Fibroblast of lung (primary cell): ENCODE data around the gene HOOK1. TPM values are rescaled to one million over a fixed set of nuclear protein-coding genes. Genes with fewer than 3 reads are reported as not detected.

ENCODE experiments used
- DNase-seq, 2 donors: peaks; one replicate each; pipeline versions ENCODE4 v3.0.0 to v3.0.0-alpha.2; 2010; ENCODE audit warnings: low read depth in 2 of 2
- H2AFZ ChIP-seq: 2 replicates; pipeline ENCODE4 v1.5.1; 2012; ENCODE audit warnings: low read length, control low read depth, inconsistent platforms
- H3K27ac ChIP-seq: 2 replicates; pipeline ENCODE4 v1.5.1; 2011; ENCODE audit warnings: low read length, control low read depth; ENCODE audit not compliant: insufficient read depth
- H3K27me3 ChIP-seq: 2 replicates; pipeline ENCODE4 v1.5.1; 2011; ENCODE audit warnings: mild to moderate bottlenecking, low read length; ENCODE audit not compliant: control insufficient read depth, insufficient read depth
- H3K36me3 ChIP-seq: 2 replicates; pipeline ENCODE4 v1.5.1; 2011; ENCODE audit warnings: low read length; ENCODE audit not compliant: control insufficient read depth, insufficient read depth
- H3K4me1 ChIP-seq: 2 replicates; pipeline ENCODE4 v1.5.1; 2011; ENCODE audit warnings: low read length; ENCODE audit not compliant: control insufficient read depth, insufficient read depth; ENCODE audit errors: extremely low read depth
- H3K4me2 ChIP-seq: 2 replicates; pipeline ENCODE4 v1.5.1; 2011; ENCODE audit warnings: low read length, control low read depth; ENCODE audit not compliant: insufficient read depth; ENCODE audit errors: extremely low read depth
- H3K4me3 ChIP-seq, 4 experiments: fragments of 200-600 bp in 1 of 4; sonication (generic) in 1 of 4; replicated peaks in 1 of 4; 2 replicates each; pipeline ENCODE4 v1.5.1; 2011 to 2016; ENCODE audit warnings: low read length in 4 of 4, low read depth in 3 of 4, mild to moderate bottlenecking in 3 of 4, control low read depth in 2 of 4, inconsistent platforms in 1 of 4, mixed read lengths in 1 of 4; ENCODE audit not compliant: insufficient read depth in 1 of 4; ENCODE audit errors: control extremely low read depth in 1 of 4
- H3K79me2 ChIP-seq: 2 replicates; pipeline ENCODE4 v1.5.1; 2012; ENCODE audit warnings: mild to moderate bottlenecking, low read length, inconsistent platforms; ENCODE audit not compliant: control insufficient read depth, insufficient read depth
- H3K9ac ChIP-seq: 2 replicates; pipeline ENCODE4 v1.5.1; 2011; ENCODE audit warnings: mild to moderate bottlenecking, low read length, control low read depth; ENCODE audit not compliant: insufficient read depth
- H3K9me3 ChIP-seq: 2 replicates; pipeline ENCODE4 v1.5.1; 2012; ENCODE audit warnings: low read depth, low read length; ENCODE audit not compliant: control insufficient read depth, insufficient read depth
- H4K20me1 ChIP-seq: 2 replicates; pipeline ENCODE4 v1.5.1; 2011; ENCODE audit warnings: low read length; ENCODE audit not compliant: control insufficient read depth, insufficient read depth; ENCODE audit errors: extremely low read depth
- CTCF ChIP-seq, 2 donors: IDR thresholded peaks in 1 of 2; conservative IDR thresholded peaks in 1 of 2; 1 replicate in 1 of 2; 2 replicates in 1 of 2; pipeline ENCODE4 v1.5.1; 2011 to 2012; ENCODE audit warnings: low read length in 2 of 2, control low read depth in 1 of 2, inconsistent platforms in 1 of 2, low read depth in 1 of 2, mild to moderate bottlenecking in 1 of 2
- EZH2 ChIP-seq: IDR thresholded peaks from 2 replicates; pipeline ENCODE4 v1.5.1; 2012; ENCODE audit warnings: low read length, control low read depth, mild to moderate bottlenecking; ENCODE audit errors: missing control alignments
- polyA plus RNA-seq, 2 donors: library from polyadenylated mRNA; depleted of rRNA in 1 of 2; stranded (reverse) in 1 of 2; unstranded in 1 of 2; fragments of >200 nt; gene quantifications; 2 replicates each; pipeline ENCODE4 v1.2.1, GENCODE V29; 2011 to 2012; ENCODE audit warnings: missing spikeins in 1 of 2
- total RNA-seq: library from RNA; depleted of rRNA; stranded (reverse); fragments of >200 nt; gene quantifications from 2 replicates; pipeline ENCODE4 v1.2.1, GENCODE V29; 2014

The HOOK1 gene
- total and polyA plus RNA-seq, 2 donors (not counting 1 experiment from before 2014, with no cell fraction given) = under 0.01 TPM; not detected in 1

- H2AFZ ChIP-seq = no peak overlapping the region
- no peak overlapping the region for H3K4me3 ChIP-seq
- no peaks in the 10 kb centered on the region for H3K4me1 ChIP-seq
- H3K9ac ChIP-seq = no peak overlapping the region
- no peak overlapping the region for H3K27ac ChIP-seq
- no peak for TF ChIP-seq CTCF (conservative IDR thresholded peaks at IDR 0.05 in 1 of 2, IDR thresholded peaks at IDR 0.05 in 1 of 2; ENCODE audit: low read depth in 1 of 2, low read length in 2 of 2)
- no peak for TF ChIP-seq EZH2
- no peaks in the 10 kb centered on the region for H3K9me3 ChIP-seq
- H3K27me3 ChIP-seq = no peaks in the 10 kb centered on the region
- H4K20me1 ChIP-seq = no peaks in the 10 kb centered on the region
- H3K4me2 ChIP-seq = no peak overlapping the region
- DNase-seq = no peak
- H3K36me3 ChIP-seq = no peaks in the 10 kb centered on the region
- no peaks in the 10 kb centered on the region for H3K79me2 ChIP-seq
Observed at GRCh38 chr1:59767119-59767518, 47.6 kb upstream of the HOOK1 start.

- Histone ChIP-seq H3K36me3 (no peaks in the 10 kb centered on the region), H4K20me1 (no peaks in the 10 kb centered on the region), H3K4me2 (no peak overlapping the region), H2AFZ (no peak overlapping the region), H3K9ac (no peak overlapping the region), H3K27me3 (no peaks in the 10 kb centered on the region), H3K79me2 (no peaks in the 10 kb centered on the region), H3K4me1 (no peaks in the 10 kb centered on the region), H3K9me3 (no peaks in the 10 kb centered on the region), H3K27ac (no peak overlapping the region), H3K4me3 (no peak overlapping the region)
- no peak for DNase-seq
- TF ChIP-seq CTCF (conservative IDR thresholded peaks at IDR 0.05 in 1 of 2, IDR thresholded peaks at IDR 0.05 in 1 of 2; ENCODE audit: low read depth in 1 of 2, low read length in 2 of 2) = no peak
- no peak for TF ChIP-seq EZH2
Observed at GRCh38 chr1:59768792-59769735, 45.7 kb upstream of the HOOK1 start.

GRCh38 chr1:59769736-59770095 is 45.0 kb upstream of the HOOK1 start:
- Histone ChIP-seq H4K20me1 (no peaks in the 10 kb centered on the region), H3K4me3 (no peak overlapping the region), H3K4me1 (no peaks in the 10 kb centered on the region), H3K9me3 (no peaks in the 10 kb centered on the region), H3K4me2 (no peak overlapping the region), H3K36me3 (no peaks in the 10 kb centered on the region), H3K79me2 (no peaks in the 10 kb centered on the region), H3K27ac (no peak overlapping the region), H2AFZ (no peak overlapping the region), H3K27me3 (no peaks in the 10 kb centered on the region), H3K9ac (no peak overlapping the region)
- TF ChIP-seq EZH2 = no peak
- no peak for TF ChIP-seq CTCF (conservative IDR thresholded peaks at IDR 0.05 in 1 of 2, IDR thresholded peaks at IDR 0.05 in 1 of 2; ENCODE audit: low read depth in 1 of 2, low read length in 2 of 2)
- DNase-seq = peak in 1 of 2 donors; percentile 26
